HepG2 (cell line): ENCODE measurements around the gene BCAS1.

Experiments
- CCAR2 ChIP-seq: fragments of 200-400 bp; formaldehyde crosslinking; optimal IDR thresholded peaks from 2 replicates; pipeline ENCODE3; 2018; ENCODE audit warnings: low read depth, mild to moderate bottlenecking, low read length, moderate library complexity
- CREM ChIP-seq, 2 experiments: sonication (generic) in 1 of 2; formaldehyde crosslinking in 1 of 2; IDR thresholded peaks; 2 replicates each; pipeline versions ENCODE4 v1.4.0 to v1.6.1; 2016 to 2020; ENCODE audit warnings: antibody characterized with exemption in 1 of 2, mild to moderate bottlenecking in 1 of 2, missing genetic modification reagents in 1 of 2
- CTCF ChIP-seq: sonication (generic); formaldehyde crosslinking; IDR thresholded peaks from 2 replicates; pipeline ENCODE4 v1.5.0; 2020; ENCODE audit warnings: mild to moderate bottlenecking, missing genetic modification reagents, moderate library complexity
- POLR2A ChIP-seq, 2 experiments: IDR thresholded peaks; 2 replicates each; pipeline ENCODE4 v1.6.1; 2011; ENCODE audit warnings: low read depth in 2 of 2, low read length in 2 of 2, mild to moderate bottlenecking in 1 of 2, moderate library complexity in 1 of 2; ENCODE audit not compliant: insufficient read depth in 1 of 2
- TEAD2 ChIP-seq: sonication (generic); formaldehyde crosslinking; IDR thresholded peaks from 2 replicates; pipeline ENCODE4 v1.9.0; 2021; ENCODE audit warnings: missing genetic modification reagents

- TF ChIP-seq CTCF (CRISPR knock-in tag) (no peak), CCAR2 (no peak), POLR2A (IDR thresholded peaks at IDR 0.05; ENCODE audit: insufficient read depth in 1 of 2, low read depth in 2 of 2, low read length in 2 of 2) (no peak), TEAD2 (CRISPR knock-in tag) (no peak), CREM (IDR thresholded peaks at IDR 0.05) (no peak), CREM (CRISPR knock-in tag; IDR thresholded peaks at IDR 0.05) (no peak)
These were observed 108.9 kb downstream of the BCAS1 start for GRCh38 chr20:53961527-53961926.
